KMS-11 (cell line): ENCODE measurements around the gene SULT4A1.

Experiments used
- H2AFZ ChIP-seq: fragments of 200-600 bp; sonication (generic); 2 replicates; pipeline ENCODE4 v1.6.1; 2016; ENCODE audit warnings: antibody characterized with exemption, mixed run types, low read depth
- H3K27ac ChIP-seq: fragments of 200-600 bp; sonication (generic); 2 replicates; pipeline ENCODE4 v1.6.1; 2016; ENCODE audit warnings: mild to moderate bottlenecking, mixed run types
- H3K27me3 ChIP-seq: fragments of 200-600 bp; sonication (generic); 2 replicates; pipeline ENCODE4 v1.6.1; 2017; ENCODE audit warnings: mild to moderate bottlenecking, low read depth, mixed run types, moderate library complexity; ENCODE audit not compliant: insufficient read depth
- H3K36me3 ChIP-seq: fragments of 200-600 bp; sonication (generic); 2 replicates; pipeline ENCODE4 v1.6.1; 2017; ENCODE audit warnings: mild to moderate bottlenecking, mixed run types; ENCODE audit not compliant: insufficient read depth
- H3K4me1 ChIP-seq: fragments of 200-600 bp; sonication (generic); 2 replicates; pipeline ENCODE4 v1.6.1; 2016; ENCODE audit warnings: mild to moderate bottlenecking, low read depth, mixed run types; ENCODE audit not compliant: poor library complexity, severe bottlenecking
- H3K4me2 ChIP-seq: fragments of 200-600 bp; sonication (generic); 2 replicates; pipeline ENCODE4 v1.7.0; 2016; ENCODE audit warnings: mild to moderate bottlenecking, mixed run types
- H3K4me3 ChIP-seq: fragments of 200-600 bp; sonication (generic); IDR thresholded peaks from 2 replicates; pipeline ENCODE4 v1.6.1; 2017; ENCODE audit warnings: low read depth, low read length, mixed read lengths; ENCODE audit not compliant: insufficient read depth
- H3K79me2 ChIP-seq: fragments of 200-600 bp; sonication (generic); 2 replicates; pipeline ENCODE4 v1.6.1; 2016; ENCODE audit warnings: low read depth, mixed run types; ENCODE audit not compliant: insufficient read depth
- H3K9ac ChIP-seq: fragments of 200-600 bp; sonication (generic); 2 replicates; pipeline ENCODE4 v1.6.1; 2016; ENCODE audit warnings: mild to moderate bottlenecking, mixed run types
- H4K20me1 ChIP-seq: fragments of 200-600 bp; sonication (generic); 2 replicates; pipeline ENCODE4 v1.6.1; 2016; ENCODE audit warnings: mild to moderate bottlenecking, mixed run types; ENCODE audit not compliant: insufficient read depth
- CTCF ChIP-seq: fragments of 200-600 bp; sonication (generic); conservative IDR thresholded peaks from 2 replicates; pipeline ENCODE4 v1.6.1; 2017; ENCODE audit warnings: low read depth, mild to moderate bottlenecking, antibody characterized with exemption, low read length, moderate library complexity, mixed read lengths

The SULT4A1 gene

GRCh38 chr22:43828998-43829782, 33.1 kb downstream of the SULT4A1 start:
- no peaks in the 10 kb centered on the region for H3K4me1 ChIP-seq
- H3K9ac ChIP-seq = no peak overlapping the region
- no peak for TF ChIP-seq CTCF
- no peaks in the 10 kb centered on the region for H3K79me2 ChIP-seq
- no peaks in the 10 kb centered on the region for H3K36me3 ChIP-seq
- no peaks in the 10 kb centered on the region for H4K20me1 ChIP-seq
- H3K4me3 ChIP-seq = no peak overlapping the region
- peaks cover 43% of the 10 kb centered on the region for H3K27me3 ChIP-seq
- no peak overlapping the region for H3K4me2 ChIP-seq
- no peak overlapping the region for H3K27ac ChIP-seq
- H2AFZ ChIP-seq = no peak overlapping the region

GRCh38 chr22:43828725-43828997, 33.7 kb downstream of the SULT4A1 start:
- no peak overlapping the region for H2AFZ ChIP-seq
- H3K4me3 ChIP-seq = no peak overlapping the region
- H3K27me3 ChIP-seq = peaks cover 48% of the 10 kb centered on the region
- no peak overlapping the region for H3K9ac ChIP-seq
- H3K79me2 ChIP-seq = no peaks in the 10 kb centered on the region
- H3K27ac ChIP-seq = no peak overlapping the region
- no peaks in the 10 kb centered on the region for H3K36me3 ChIP-seq
- H3K4me2 ChIP-seq = no peak overlapping the region
- no peaks in the 10 kb centered on the region for H4K20me1 ChIP-seq
- TF ChIP-seq CTCF = no peak
- no peaks in the 10 kb centered on the region for H3K4me1 ChIP-seq

GRCh38 chr22:43827926-43828724, 34.2 kb downstream of the SULT4A1 start:
- no peak overlapping the region for H3K9ac ChIP-seq
- H3K4me2 ChIP-seq = no peak overlapping the region
- H3K79me2 ChIP-seq = no peaks in the 10 kb centered on the region
- H3K27ac ChIP-seq = no peak overlapping the region
- H3K27me3 ChIP-seq = peaks cover 53% of the 10 kb centered on the region
- H4K20me1 ChIP-seq = no peaks in the 10 kb centered on the region
- TF ChIP-seq CTCF = no peak
- no peak overlapping the region for H2AFZ ChIP-seq
- no peaks in the 10 kb centered on the region for H3K36me3 ChIP-seq
- H3K4me1 ChIP-seq = no peaks in the 10 kb centered on the region
- H3K4me3 ChIP-seq = no peak overlapping the region

GRCh38 chr22:43827003-43827735, 35.1 kb downstream of the SULT4A1 start:
- no peaks in the 10 kb centered on the region for H3K79me2 ChIP-seq
- H3K4me2 ChIP-seq = no peak overlapping the region
- H2AFZ ChIP-seq = no peak overlapping the region
- H3K9ac ChIP-seq = no peak overlapping the region
- H3K4me1 ChIP-seq = no peaks in the 10 kb centered on the region
- H3K27ac ChIP-seq = no peak overlapping the region
- no peaks in the 10 kb centered on the region for H3K36me3 ChIP-seq
- no peaks in the 10 kb centered on the region for H4K20me1 ChIP-seq
- no peak overlapping the region for H3K4me3 ChIP-seq
- no peak for TF ChIP-seq CTCF
- peaks cover 55% of the 10 kb centered on the region for H3K27me3 ChIP-seq
